Right kidney (tissue), 1 donor: Measurements from ENCODE around the gene PTPRF.

Source experiments
- DNase-seq: peaks from one replicate; pipeline ENCODE4 v3.0.0-alpha.2; 2016

The PTPRF gene

DNA sequence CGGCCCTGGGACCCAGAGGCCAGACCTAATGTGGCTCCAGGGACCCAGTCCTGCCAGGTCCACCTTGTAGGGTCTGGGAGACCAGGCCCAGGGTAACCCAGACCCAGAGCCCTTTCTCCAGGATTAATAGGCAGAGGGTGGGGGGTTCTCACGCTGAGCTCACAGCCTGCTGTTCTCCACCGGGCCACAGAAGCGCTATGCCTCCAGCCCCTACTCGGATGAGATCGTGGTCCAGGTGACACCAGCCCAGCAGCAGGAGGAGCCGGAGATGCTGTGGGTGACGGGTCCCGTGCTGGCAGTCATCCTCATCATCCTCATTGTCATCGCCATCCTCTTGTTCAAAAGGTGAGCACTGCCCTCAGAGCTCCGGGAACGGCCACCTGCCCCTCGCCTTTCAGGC is 75.9 kb downstream of the PTPRF start:
- DNase-seq: no peak

DNA sequence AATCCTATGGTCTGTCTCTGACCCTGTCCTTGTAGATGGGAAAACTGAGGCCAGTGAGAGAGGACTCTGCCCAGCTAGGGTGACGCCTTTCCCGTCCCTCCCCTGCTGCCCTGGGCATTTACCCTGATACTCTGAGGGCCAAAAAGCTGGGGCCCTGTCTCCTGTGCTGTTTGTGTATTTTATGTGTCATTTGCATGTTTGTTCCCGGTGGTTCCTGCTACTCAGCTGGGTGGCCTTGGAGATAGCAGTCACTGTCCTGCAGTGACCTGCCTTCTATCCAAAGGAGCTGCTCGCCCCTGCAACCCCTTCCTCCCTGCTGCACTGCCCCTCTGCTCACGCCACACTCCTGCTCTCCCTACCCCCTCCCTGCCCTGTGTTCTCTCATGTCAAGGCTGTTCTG is 78.1 kb downstream of the PTPRF start:
- no peak for DNase-seq

GRCh38 chr1:43610339-43610738 is 79.7 kb downstream of the PTPRF start:
- no peak for DNase-seq

- DNase-seq: no peak
Observed at GRCh38 chr1:43611950-43612349, 81.3 kb downstream of the PTPRF start.

- DNase-seq: no peak
Observed at GRCh38 chr1:43612406-43612805, 81.7 kb downstream of the PTPRF start.

DNA sequence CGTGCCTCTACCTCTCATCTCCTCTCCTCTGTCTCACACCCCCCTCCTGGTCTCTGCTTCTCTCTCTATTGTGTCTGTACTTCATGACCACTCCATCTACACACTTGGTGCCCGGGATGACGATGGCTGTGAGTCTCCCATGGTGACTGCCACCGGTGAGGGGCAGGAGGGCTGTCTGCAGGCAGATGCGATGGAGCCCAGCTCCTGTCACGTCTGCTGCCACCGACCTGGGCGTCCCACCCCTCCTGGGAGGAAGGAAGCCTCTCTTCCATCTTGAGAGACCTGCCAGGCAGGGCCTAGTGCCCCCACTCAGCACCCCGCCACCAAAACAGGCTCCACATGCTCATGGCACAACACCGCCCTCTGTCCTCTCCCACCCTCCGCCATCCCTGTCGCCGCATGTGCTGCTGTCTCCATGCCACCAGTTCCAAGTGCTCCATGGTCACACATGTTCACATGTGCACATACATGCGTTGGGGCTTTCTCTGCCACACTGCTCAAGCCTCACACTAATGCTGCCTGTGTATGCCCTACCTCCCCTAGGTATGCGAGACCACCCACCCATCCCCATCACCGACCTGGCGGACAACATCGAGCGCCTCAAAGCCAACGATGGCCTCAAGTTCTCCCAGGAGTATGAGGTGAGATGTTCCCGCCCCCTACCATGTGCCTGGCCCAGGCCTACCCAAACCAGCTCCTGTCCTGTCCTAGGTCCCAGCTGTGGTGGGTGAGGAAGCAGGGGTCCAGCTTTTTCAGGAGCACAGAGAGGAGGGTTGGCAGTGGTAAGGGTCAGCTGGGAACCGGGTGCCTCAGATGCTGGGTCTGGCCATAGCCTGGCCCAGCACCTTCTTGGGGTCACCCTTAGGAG is 82.6 kb downstream of the PTPRF start:
- DNase-seq: no peak

DNA sequence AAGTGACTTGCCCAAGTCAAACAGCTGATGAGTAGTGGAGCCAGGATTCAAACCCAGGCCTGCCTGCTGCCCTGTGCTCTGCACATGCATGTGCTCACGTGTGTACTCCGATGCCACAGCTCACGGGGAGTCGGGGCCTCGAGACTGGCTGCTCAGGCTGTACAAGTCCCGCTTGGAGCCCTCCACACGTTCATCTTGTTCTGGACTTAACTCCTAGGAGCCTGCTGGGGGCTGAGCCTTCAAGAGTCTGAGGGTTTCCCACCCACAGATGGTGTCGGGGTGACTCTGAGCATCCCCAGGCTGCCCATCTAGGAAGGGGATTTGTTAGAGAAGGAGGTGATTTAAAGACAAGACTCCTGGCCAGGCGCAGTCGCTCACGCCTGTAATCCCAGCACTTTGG is 83.5 kb downstream of the PTPRF start:
- DNase-seq: no peak

DNA sequence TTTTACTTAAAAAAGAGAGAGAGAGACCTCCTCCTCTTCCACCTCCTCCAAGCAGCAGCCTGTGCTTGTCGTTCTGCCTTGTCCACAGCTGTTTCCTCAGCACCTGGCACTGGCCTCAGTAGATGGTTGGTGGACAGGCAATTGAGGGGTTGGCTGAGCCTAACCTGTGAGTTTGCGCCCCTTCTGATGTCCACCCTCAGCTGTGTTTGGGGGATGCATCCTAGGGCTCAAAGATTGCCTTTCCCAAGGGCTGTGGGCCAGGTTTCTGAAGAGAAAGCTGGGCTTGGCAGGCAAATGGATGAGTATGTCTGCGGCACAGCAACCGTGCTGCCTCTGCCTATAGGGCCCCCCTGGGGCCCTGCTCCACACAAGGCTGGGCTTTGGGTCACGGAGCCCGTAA is 84.2 kb downstream of the PTPRF start:
- DNase-seq: no peak

- DNase-seq: no peak
Observed at GRCh38 chr1:43616383-43616782, 85.7 kb downstream of the PTPRF start.

- DNase-seq: no peak
Observed at GRCh38 chr1:43617011-43617410, 86.3 kb downstream of the PTPRF start.

- DNase-seq: no peak
Observed at GRCh38 chr1:43617668-43618067, 87.0 kb downstream of the PTPRF start.

- no peak for DNase-seq
Observed at GRCh38 chr1:43618521-43619313, 88.0 kb downstream of the PTPRF start.

- DNase-seq: no peak
Observed at GRCh38 chr1:43619314-43619790, 88.7 kb downstream of the PTPRF start.

DNA sequence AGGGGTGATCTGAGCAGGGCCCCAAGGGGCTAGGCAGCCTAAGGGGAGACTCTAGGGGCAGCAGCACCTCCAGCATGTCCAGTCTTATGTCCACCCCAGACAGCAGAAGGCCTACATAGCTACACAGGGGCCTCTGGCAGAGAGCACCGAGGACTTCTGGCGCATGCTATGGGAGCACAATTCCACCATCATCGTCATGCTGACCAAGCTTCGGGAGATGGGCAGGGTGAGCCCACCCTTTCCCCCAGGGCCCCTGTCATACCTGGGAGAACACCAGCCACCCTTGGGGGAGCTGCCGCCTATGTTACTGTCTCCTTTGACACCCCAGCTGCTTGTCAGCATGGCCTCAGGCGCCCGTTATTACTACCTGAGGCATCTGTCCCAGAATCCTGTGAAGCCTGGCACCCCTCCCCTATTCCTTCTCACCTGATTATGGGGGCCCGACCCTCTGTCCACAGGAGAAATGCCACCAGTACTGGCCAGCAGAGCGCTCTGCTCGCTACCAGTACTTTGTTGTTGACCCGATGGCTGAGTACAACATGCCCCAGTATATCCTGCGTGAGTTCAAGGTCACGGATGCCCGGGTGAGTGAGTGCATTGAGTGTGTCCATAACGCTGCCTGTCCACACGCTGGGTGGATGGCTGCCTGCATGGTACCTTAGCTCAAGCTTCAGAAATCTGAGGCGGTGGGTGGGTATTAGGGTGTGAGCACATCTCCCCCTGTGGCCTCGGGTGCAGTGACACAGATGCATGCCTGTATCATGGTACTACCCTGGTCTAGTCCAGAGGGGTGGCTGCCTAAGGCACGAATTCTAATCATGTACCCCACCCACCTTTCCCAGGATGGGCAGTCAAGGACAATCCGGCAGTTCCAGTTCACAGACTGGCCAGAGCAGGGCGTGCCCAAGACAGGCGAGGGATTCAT is 89.6 kb downstream of the PTPRF start:
- no peak for DNase-seq

DNA sequence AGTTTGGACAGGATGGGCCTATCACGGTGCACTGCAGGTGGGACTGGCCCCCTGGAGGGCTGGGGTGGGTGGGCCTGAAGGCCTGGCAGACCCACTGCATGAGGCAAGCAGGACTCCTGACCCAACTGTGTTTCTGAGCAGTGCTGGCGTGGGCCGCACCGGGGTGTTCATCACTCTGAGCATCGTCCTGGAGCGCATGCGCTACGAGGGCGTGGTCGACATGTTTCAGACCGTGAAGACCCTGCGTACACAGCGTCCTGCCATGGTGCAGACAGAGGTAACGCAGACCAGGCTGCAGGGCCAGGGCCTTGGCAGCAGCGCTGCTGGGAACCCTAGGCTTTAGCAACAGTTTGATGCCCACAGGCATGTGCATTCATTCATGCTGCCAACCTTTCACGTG is 90.3 kb downstream of the PTPRF start:
- no peak for DNase-seq

DNA sequence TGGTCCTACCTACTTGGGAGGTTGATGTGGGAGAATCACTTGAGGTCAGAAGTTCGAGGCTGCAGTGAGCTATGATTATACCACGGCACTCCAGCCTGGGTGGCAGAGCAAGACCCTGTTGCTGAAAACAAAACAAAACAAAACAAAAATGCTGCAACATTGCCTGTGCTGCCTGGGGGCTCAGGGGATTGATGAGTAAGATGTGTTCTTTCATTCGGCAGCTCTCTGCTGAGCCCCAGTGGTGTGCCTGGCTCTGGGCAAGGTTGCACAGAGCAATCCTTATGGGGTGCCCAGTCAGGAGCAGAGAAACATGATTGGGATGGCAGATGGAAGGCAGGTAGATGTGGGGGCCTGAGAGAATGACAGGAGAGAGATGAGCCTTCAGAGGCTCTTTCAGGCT is 90.7 kb downstream of the PTPRF start:
- no peak for DNase-seq

DNA sequence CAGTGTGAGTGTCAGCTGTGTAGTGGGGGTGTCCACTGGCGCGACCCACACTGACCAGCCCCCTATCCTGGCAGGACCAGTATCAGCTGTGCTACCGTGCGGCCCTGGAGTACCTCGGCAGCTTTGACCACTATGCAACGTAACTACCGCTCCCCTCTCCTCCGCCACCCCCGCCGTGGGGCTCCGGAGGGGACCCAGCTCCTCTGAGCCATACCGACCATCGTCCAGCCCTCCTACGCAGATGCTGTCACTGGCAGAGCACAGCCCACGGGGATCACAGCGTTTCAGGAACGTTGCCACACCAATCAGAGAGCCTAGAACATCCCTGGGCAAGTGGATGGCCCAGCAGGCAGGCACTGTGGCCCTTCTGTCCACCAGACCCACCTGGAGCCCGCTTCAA is 91.2 kb downstream of the PTPRF start:
- no peak for DNase-seq

- no peak for DNase-seq
Observed at GRCh38 chr1:43622471-43622870, 91.8 kb downstream of the PTPRF start.

GRCh38 chr1:43622901-43623780 is 92.5 kb downstream of the PTPRF start:
- no peak for DNase-seq

- no peak for DNase-seq
Observed at GRCh38 chr1:43625063-43625780, 94.5 kb downstream of the PTPRF start.
